K562 (cell line): ENCODE measurements around the gene SRC. TPM values are rescaled to one million over a fixed set of nuclear protein-coding genes. Genes with fewer than 3 reads are reported as not detected.

ENCODE experiments used
- ATAC-seq: fragments of 200-7000 bp; cut with Tn5 transposase; 3 replicates; pipeline ENCODE4 v1.9.1; 2020; ENCODE audit warnings: moderate library complexity
- BruUV-seq: library from RNA; stranded (reverse); fragments of 400-500 nt; replicated peaks from 2 replicates; lab custom pipeline; 2021; lab: Mats Ljungman, UMichigan
- CTCF ChIA-PET: fragments of 300-600 bp; formaldehyde crosslinking; extraction: SDS; loops from one replicate; lab custom pipeline; 2021; ENCODE audit warnings: low intra/inter-chr PET ratio; lab: Yijun Ruan, JAX
- POLR2A ChIA-PET: fragments of 300-600, 350-650 bp; sonication (Branson Sonifier 250); formaldehyde crosslinking; extraction: SDS; loops from one replicate; lab custom pipeline; 2021; ENCODE audit warnings: antibody characterized with exemption, inconsistent platforms; lab: Yijun Ruan, JAX
- DNase-seq, 4 experiments: peaks; one replicate each; pipeline versions ENCODE4 v3.0.0 to v3.0.0-alpha.2; 2011 to 2018; ENCODE audit warnings: low spot score in 3 of 4, mixed read lengths in 3 of 4; ENCODE audit errors: extremely low read depth in 1 of 4
- FAIRE-seq: peaks from 2 replicates; lab custom pipeline; 2011; peaks lifted over from hg19 to GRCh38; lab: Jason Lieb, UNC
- H2AFZ ChIP-seq: 2 replicates; pipeline ENCODE4 v1.6.0; 2011; ENCODE audit warnings: low read depth, low read length, control low read depth, inconsistent platforms
- H3K27ac ChIP-seq: fragments of 200-600 bp; 3 replicates; pipeline ENCODE4 v1.8.0; 2011; ENCODE audit warnings: low read depth, mild to moderate bottlenecking, control low read depth, inconsistent platforms, low read length, moderate library complexity, mixed read lengths; ENCODE audit errors: extremely low read depth
- H3K27me3 ChIP-seq, 2 experiments: fragments of 300-600 bp in 1 of 2; 2 replicates in 1 of 2; 3 replicates in 1 of 2; pipeline versions ENCODE4 v1.6.0 to v1.8.0; 2011; ENCODE audit warnings: inconsistent platforms in 2 of 2, low read length in 2 of 2, mild to moderate bottlenecking in 1 of 2, mixed read lengths in 1 of 2, moderate library complexity in 1 of 2; ENCODE audit not compliant: control insufficient read depth in 2 of 2, insufficient read depth in 2 of 2
- H3K36me3 ChIP-seq: fragments of 300-600 bp; 3 replicates; pipeline ENCODE4 v1.8.0; 2011; ENCODE audit warnings: mild to moderate bottlenecking, low read length, inconsistent platforms; ENCODE audit not compliant: control insufficient read depth, insufficient read depth
- H3K4me1 ChIP-seq, 2 experiments: fragments of 200-600 bp in 1 of 2; replicated peaks in 1 of 2; 2 replicates in 1 of 2; 3 replicates in 1 of 2; pipeline versions ENCODE4 v1.5.1 to v1.8.0; 2011; ENCODE audit warnings: inconsistent platforms in 2 of 2, low read length in 2 of 2, mild to moderate bottlenecking in 1 of 2, mixed read lengths in 1 of 2, moderate library complexity in 1 of 2; ENCODE audit not compliant: control insufficient read depth in 2 of 2, insufficient read depth in 2 of 2
- H3K4me2 ChIP-seq: 2 replicates; pipeline ENCODE4 v1.6.1; 2011; ENCODE audit warnings: low read length, control low read depth, inconsistent platforms, mixed read lengths; ENCODE audit not compliant: insufficient read depth
- H3K4me3 ChIP-seq: fragments of 200-600 bp; sonication (generic), shearing (Covaris generic); 2 replicates; pipeline ENCODE4 v1.5.1; 2016; ENCODE audit warnings: control low read depth, inconsistent platforms
- H3K79me2 ChIP-seq: fragments of 200-600 bp; 3 replicates; pipeline ENCODE4 v1.8.0; 2011; ENCODE audit warnings: low read length, inconsistent platforms; ENCODE audit not compliant: control insufficient read depth, insufficient read depth
- H3K9ac ChIP-seq, 2 experiments: 2 replicates each; pipeline versions ENCODE4 v1.6.0 to v1.6.1; 2011; ENCODE audit warnings: low read depth in 2 of 2, low read length in 2 of 2, control low read depth in 1 of 2, inconsistent platforms in 1 of 2, mild to moderate bottlenecking in 1 of 2, mixed read lengths in 1 of 2; ENCODE audit not compliant: insufficient read depth in 1 of 2
- H3K9me1 ChIP-seq: one replicate; pipeline ENCODE4 v1.6.0; 2011; ENCODE audit warnings: inconsistent platforms, mild to moderate bottlenecking, low read length, moderate library complexity; ENCODE audit not compliant: control insufficient read depth, insufficient read depth
- H3K9me3 ChIP-seq: replicated peaks from 2 replicates; pipeline ENCODE4 v1.5.1; 2011; ENCODE audit warnings: low read depth, low read length, inconsistent platforms; ENCODE audit not compliant: control insufficient read depth, insufficient read depth
- H4K20me1 ChIP-seq: replicated peaks from 2 replicates; pipeline ENCODE4 v1.6.1; 2011; ENCODE audit warnings: low read length, inconsistent platforms, mixed read lengths; ENCODE audit not compliant: control insufficient read depth, insufficient read depth
- ETS2 ChIP-seq: IDR thresholded peaks from 2 replicates; pipeline ENCODE4 v1.6.1; 2016; ENCODE audit warnings: borderline replicate concordance, missing genetic modification characterization, mild to moderate bottlenecking, moderate library complexity, missing compliant biosample characterization; ENCODE audit not compliant: poor library complexity, severe bottlenecking
- WGBS: fragments of 100-300 bp; shearing (Covaris generic); methylation state at CpG from one replicate; pipeline ENCODE4 v1.1.6; 2016; ENCODE audit warnings: low coverage, mixed read lengths; ENCODE audit not compliant: insufficient coverage; ENCODE audit errors: missing lambda C conversion rate; 5-methylcytosine and 5-hydroxymethylcytosine counted together
- in situ Hi-C: fragments of 300-500 bp; cut with MboI; formaldehyde crosslinking; loops from 4 replicates; pipeline ENCODE4 v1.15.0; 2018; ENCODE audit warnings: inconsistent platforms, mixed read lengths
- intact Hi-C: fragments of 100-400 bp; cut with micrococcal nuclease; formaldehyde crosslinking; loops from 2 replicates; pipeline ENCODE4 v1.14.2; 2022
- polyA plus RNA-seq, 8 experiments: library from polyadenylated mRNA; depleted of rRNA in 4 of 8; stranded (reverse) in 5 of 8; unstranded in 3 of 8; fragments of >200 nt; fragmentation: Nextera tagmentation in 2 of 8; fragmentation: Illumina TruSeq in 1 of 8; extraction: Ambion mirVana in 2 of 8; extraction: Trizol in 1 of 8; gene quantifications; 2 replicates each; pipeline versions ENCODE4 v1.2.1 to v1.2.3, GENCODE V29; 2011 to 2014; ENCODE audit warnings: inconsistent platforms in 1 of 8, missing spikeins in 1 of 8
- total RNA-seq, 7 experiments: library from RNA; depleted of rRNA in 6 of 7; stranded (reverse); fragments of >200 nt in 6 of 7; fragmentation: Illumina TruSeq in 2 of 7; extraction: Trizol in 2 of 7; gene quantifications; 2 replicates each; pipeline versions ENCODE4 v1.2.1 to v1.2.3, GENCODE V29; 2011 to 2021; ENCODE audit warnings: low replicate concordance in 1 of 7
- TF ChIP-seq, protein P1 (sequence below): fragments of 200-800 bp; sonication (Bioruptor generic); IDR thresholded peaks from 2 replicates; pipeline ENCODE4 v1.6.1; 2017; ENCODE audit warnings: missing genetic modification characterization, missing compliant biosample characterization
- TF ChIP-seq, protein P2 (sequence below): sonication (generic); formaldehyde crosslinking; IDR thresholded peaks from 2 replicates; pipeline ENCODE4 v1.8.1; 2023; ENCODE audit warnings: missing genetic modification reagents, mild to moderate bottlenecking, borderline replicate concordance

The SRC gene
- total and polyA plus RNA-seq, 9 of the 15 experiments (the other 6 are each of a cell fraction or from before 2014, with no cell fraction given) = 0.06 to 8.5 (median 3.1) TPM

DNA sequence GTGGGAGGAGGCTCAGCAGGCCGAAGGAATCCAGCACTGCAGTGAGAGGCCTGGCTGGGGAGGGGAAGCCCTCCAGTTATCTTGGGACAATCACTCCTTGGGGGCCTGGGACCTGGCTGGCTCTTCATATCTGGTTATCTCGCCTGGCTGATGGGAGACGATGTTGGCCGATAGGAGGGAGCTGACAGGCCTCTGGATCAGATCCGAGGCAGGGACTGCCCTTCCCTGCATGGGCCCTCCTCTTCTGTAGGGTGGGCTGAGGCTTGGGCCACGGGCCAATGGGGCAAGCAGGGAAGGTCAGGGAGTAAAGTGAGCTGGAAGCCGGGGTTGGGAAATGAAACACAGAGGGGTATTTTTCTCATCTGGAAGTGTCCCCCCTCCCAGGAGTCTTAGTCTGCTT lies 31.3 kb upstream of the SRC start:
- ATAC-seq (no peak), FAIRE-seq (no peak), DNase-seq (peak in 1 of 4 experiments; percentile 35)
- Histone ChIP-seq H3K9me1 (peaks cover 3% of the 10 kb centered on the region), H2AFZ (no peak overlapping the region), H3K27me3 (no peaks in the 10 kb centered on the region), H3K4me1 (peaks cover 30 to 45% of the 10 kb centered on the region in 2 experiments), H3K4me3 (no peak overlapping the region), H4K20me1 (peaks cover 3% of the 10 kb centered on the region; the same call in 1 of the 2 replicates), H3K36me3 (peaks cover 52% of the 10 kb centered on the region), H3K9ac (peak overlapping the region in 1 of 2 experiments; percentile 83; a peak in 2 of 4 replicates), H3K4me2 (no peak overlapping the region), H3K79me2 (no peaks in the 10 kb centered on the region; the same call in 2 of the 3 replicates), H3K27ac (no peak overlapping the region), H3K9me3 (no peaks in the 10 kb centered on the region)
- 30% methylated on average over 7 of the region's 7 CpGs for WGBS
- in situ Hi-C loops = no loop called here
- POLR2A ChIA-PET = interaction anchor here (0.6 to 2.0 kb wide), 3 partner anchors 20 to 71 kb away, joined by 3 to 5 read pairs (median 4); no protein-coding TSS in a partner anchor
- CTCF ChIA-PET = no interaction called here
- TF ChIP-seq, protein P1, sequence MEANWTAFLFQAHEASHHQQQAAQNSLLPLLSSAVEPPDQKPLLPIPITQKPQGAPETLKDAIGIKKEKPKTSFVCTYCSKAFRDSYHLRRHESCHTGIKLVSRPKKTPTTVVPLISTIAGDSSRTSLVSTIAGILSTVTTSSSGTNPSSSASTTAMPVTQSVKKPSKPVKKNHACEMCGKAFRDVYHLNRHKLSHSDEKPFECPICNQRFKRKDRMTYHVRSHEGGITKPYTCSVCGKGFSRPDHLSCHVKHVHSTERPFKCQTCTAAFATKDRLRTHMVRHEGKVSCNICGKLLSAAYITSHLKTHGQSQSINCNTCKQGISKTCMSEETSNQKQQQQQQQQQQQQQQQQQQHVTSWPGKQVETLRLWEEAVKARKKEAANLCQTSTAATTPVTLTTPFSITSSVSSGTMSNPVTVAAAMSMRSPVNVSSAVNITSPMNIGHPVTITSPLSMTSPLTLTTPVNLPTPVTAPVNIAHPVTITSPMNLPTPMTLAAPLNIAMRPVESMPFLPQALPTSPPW = peak; percentile 29; the same call in 1 of the 2 replicates
- no peak for TF ChIP-seq ETS2
- TF ChIP-seq, protein P2, sequence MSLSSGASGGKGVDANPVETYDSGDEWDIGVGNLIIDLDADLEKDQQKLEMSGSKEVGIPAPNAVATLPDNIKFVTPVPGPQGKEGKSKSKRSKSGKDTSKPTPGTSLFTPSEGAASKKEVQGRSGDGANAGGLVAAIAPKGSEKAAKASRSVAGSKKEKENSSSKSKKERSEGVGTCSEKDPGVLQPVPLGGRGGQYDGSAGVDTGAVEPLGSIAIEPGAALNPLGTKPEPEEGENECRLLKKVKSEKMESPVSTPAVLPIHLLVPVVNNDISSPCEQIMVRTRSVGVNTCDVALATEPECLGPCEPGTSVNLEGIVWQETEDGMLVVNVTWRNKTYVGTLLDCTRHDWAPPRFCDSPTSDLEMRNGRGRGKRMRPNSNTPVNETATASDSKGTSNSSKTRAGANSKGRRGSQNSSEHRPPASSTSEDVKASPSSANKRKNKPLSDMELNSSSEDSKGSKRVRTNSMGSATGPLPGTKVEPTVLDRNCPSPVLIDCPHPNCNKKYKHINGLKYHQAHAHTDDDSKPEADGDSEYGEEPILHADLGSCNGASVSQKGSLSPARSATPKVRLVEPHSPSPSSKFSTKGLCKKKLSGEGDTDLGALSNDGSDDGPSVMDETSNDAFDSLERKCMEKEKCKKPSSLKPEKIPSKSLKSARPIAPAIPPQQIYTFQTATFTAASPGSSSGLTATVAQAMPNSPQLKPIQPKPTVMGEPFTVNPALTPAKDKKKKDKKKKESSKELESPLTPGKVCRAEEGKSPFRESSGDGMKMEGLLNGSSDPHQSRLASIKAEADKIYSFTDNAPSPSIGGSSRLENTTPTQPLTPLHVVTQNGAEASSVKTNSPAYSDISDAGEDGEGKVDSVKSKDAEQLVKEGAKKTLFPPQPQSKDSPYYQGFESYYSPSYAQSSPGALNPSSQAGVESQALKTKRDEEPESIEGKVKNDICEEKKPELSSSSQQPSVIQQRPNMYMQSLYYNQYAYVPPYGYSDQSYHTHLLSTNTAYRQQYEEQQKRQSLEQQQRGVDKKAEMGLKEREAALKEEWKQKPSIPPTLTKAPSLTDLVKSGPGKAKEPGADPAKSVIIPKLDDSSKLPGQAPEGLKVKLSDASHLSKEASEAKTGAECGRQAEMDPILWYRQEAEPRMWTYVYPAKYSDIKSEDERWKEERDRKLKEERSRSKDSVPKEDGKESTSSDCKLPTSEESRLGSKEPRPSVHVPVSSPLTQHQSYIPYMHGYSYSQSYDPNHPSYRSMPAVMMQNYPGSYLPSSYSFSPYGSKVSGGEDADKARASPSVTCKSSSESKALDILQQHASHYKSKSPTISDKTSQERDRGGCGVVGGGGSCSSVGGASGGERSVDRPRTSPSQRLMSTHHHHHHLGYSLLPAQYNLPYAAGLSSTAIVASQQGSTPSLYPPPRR (CRISPR knock-in tag) = no peak
- BruUV-seq = no TSS peak
- intact Hi-C loops = no loop called here
